ENCODE measurements around the gene SPACA5B. TPM values are rescaled to one million over a fixed set of nuclear protein-coding genes. Genes with fewer than 3 reads are reported as not detected.
"Not testable (repeated sequence)": the region's sequence is repeated elsewhere in the genome, so short reads cannot be mapped to it uniquely, and the experiment has no call there.

SPACA5B gene
- total and polyA plus RNA-seq, 2 experiments from 2014 or later = not detected

GRCh38 chrX:48107717-48108116, 22.7 kb upstream of the SPACA5B start:
- no peak overlapping the region for H3K27ac ChIP-seq
- H3K9me3 ChIP-seq (ENCODE audit: low read depth) = no peaks in the 10 kb centered on the region
- no peak for TF ChIP-seq EZH2 (IDR thresholded peaks at IDR 0.05; ENCODE audit: borderline replicate concordance)
- no peak for TF ChIP-seq EZH2phosphoT487 (IDR thresholded peaks at IDR 0.05; ENCODE audit: low read depth, severe bottlenecking, unreplicated experiment)
- DNase-seq (ENCODE audit: low spot score) = no peak
- H3K4me2 ChIP-seq = no peak overlapping the region
- no peak overlapping the region for H3K4me3 ChIP-seq
- no peaks in the 10 kb centered on the region for H3K9me2 ChIP-seq (replicated peaks; ENCODE audit: insufficient read depth)
- H4K20me1 ChIP-seq (ENCODE audit: insufficient read depth, poor library complexity, severe bottlenecking) = no peaks in the 10 kb centered on the region
- no peaks in the 10 kb centered on the region for H3K79me2 ChIP-seq
- H3K4me1 ChIP-seq (ENCODE audit: insufficient read depth) = no peaks in the 10 kb centered on the region
- H2AFZ ChIP-seq = no peak overlapping the region
- H3K27me3 ChIP-seq = no peaks in the 10 kb centered on the region
- H3K36me3 ChIP-seq (replicated peaks; ENCODE audit: insufficient read depth, low read depth) = no peaks in the 10 kb centered on the region
- 67% methylated on average over 6 of the region's 6 CpGs for WGBS (ENCODE audit: low lambda C conversion rate, missing lambda C conversion rate)

DNA sequence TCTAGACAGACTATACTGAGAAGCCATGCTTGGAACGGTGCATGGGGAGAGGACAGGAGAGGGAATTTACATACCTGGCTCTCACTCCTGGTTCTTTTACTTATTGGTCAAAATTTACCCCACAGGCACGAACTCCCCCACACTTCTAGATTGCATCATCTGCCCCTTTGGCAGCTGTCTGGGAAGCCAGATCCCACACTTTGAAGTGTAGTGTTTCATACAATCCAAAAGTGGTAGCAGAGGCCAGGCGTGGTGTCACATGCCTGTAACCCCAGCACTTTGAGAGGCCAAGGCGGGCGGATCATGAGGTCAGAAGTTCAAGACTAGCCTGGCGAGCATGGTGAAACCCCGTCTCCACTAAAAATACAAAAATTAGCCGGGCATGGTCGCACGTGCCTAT, 5.1 kb upstream of the SPACA5B start:
- not testable (repeated sequence) for DNase-seq (ENCODE audit: low spot score)

GRCh38 chrX:48132308-48132844, 1.9 kb downstream of the SPACA5B start:
- no CpG with 5 or more reads among the region's 2 CpGs for WGBS (ENCODE audit: low lambda C conversion rate, missing lambda C conversion rate)
- H3K27me3 ChIP-seq; H3K36me3 ChIP-seq (replicated peaks; ENCODE audit: insufficient read depth, low read depth); H3K4me2 ChIP-seq; H4K20me1 ChIP-seq (ENCODE audit: insufficient read depth, poor library complexity, severe bottlenecking); H3K9me2 ChIP-seq (replicated peaks; ENCODE audit: insufficient read depth); H3K4me1 ChIP-seq (ENCODE audit: insufficient read depth); H2AFZ ChIP-seq; H3K27ac ChIP-seq; H3K4me3 ChIP-seq; DNase-seq (ENCODE audit: low spot score); H3K9me3 ChIP-seq (ENCODE audit: low read depth); H3K79me2 ChIP-seq: not testable (repeated sequence)

More for the DNA sequence above, 5.1 kb upstream of the SPACA5B start:
- H3K9me2 ChIP-seq (replicated peaks; ENCODE audit: insufficient read depth); H2AFZ ChIP-seq; H3K4me3 ChIP-seq; H3K4me2 ChIP-seq; H3K36me3 ChIP-seq (replicated peaks; ENCODE audit: insufficient read depth, low read depth); H4K20me1 ChIP-seq (ENCODE audit: insufficient read depth, poor library complexity, severe bottlenecking); H3K27ac ChIP-seq; H3K79me2 ChIP-seq; H3K9me3 ChIP-seq (ENCODE audit: low read depth); H3K27me3 ChIP-seq; H3K4me1 ChIP-seq (ENCODE audit: insufficient read depth): not testable (repeated sequence)
- WGBS (ENCODE audit: low lambda C conversion rate, missing lambda C conversion rate) = 79% methylated on average over 10 of the region's 10 CpGs

- WGBS (ENCODE audit: low lambda C conversion rate, missing lambda C conversion rate) = no CpG with 5 or more reads among the region's 33 CpGs
- not testable (repeated sequence) for H3K9me2 ChIP-seq (replicated peaks; ENCODE audit: insufficient read depth); H3K4me3 ChIP-seq; H3K4me1 ChIP-seq (ENCODE audit: insufficient read depth); H3K36me3 ChIP-seq (replicated peaks; ENCODE audit: insufficient read depth, low read depth); H3K9me3 ChIP-seq (ENCODE audit: low read depth); H3K27ac ChIP-seq; DNase-seq (ENCODE audit: low spot score); H3K4me2 ChIP-seq; H3K27me3 ChIP-seq; H3K79me2 ChIP-seq; H4K20me1 ChIP-seq (ENCODE audit: insufficient read depth, poor library complexity, severe bottlenecking); H2AFZ ChIP-seq
Observed at GRCh38 chrX:48139076-48139475, 8.7 kb downstream of the SPACA5B start.

DNA sequence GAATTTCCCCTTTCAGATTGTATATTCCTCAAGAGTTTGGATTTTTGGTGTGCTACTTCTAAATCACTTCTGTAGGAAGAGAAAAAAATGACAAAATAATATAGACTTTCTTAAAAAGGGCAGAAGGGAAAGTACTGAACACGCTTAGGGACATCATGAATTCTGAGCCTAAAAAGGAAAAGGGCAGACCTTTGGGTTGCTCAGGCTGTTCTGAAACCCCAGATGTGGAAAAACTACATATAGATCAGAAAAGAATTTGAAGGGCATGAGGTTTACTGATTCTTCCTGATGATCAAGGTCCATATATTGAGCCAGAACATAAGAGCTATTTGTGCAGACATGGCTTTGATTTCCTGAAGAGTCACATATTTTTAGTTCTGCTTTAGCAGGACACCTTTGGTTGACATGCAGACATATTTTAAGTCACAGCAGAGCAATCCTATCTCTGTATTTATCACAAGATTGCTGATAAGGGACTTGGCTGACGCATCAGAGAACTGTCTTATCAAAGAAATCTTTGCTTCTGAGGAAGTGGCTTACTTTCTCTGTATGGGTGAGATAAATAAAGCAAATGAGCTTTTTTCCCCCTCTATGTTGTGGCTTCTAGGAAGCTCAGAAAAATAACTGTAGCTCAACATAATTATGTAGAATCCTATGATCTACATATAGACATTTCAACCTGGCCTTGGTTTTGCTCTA, 11.5 kb downstream of the SPACA5B start:
- H3K4me3 ChIP-seq; H3K4me1 ChIP-seq (ENCODE audit: insufficient read depth); H3K79me2 ChIP-seq; H3K9me3 ChIP-seq (ENCODE audit: low read depth); DNase-seq (ENCODE audit: low spot score); H3K27me3 ChIP-seq; H4K20me1 ChIP-seq (ENCODE audit: insufficient read depth, poor library complexity, severe bottlenecking); H2AFZ ChIP-seq; H3K9me2 ChIP-seq (replicated peaks; ENCODE audit: insufficient read depth); H3K4me2 ChIP-seq; H3K36me3 ChIP-seq (replicated peaks; ENCODE audit: insufficient read depth, low read depth); H3K27ac ChIP-seq: not testable (repeated sequence)
- WGBS (ENCODE audit: low lambda C conversion rate, missing lambda C conversion rate) = 50% methylated on average over 1 of the region's 2 CpGs

DNA sequence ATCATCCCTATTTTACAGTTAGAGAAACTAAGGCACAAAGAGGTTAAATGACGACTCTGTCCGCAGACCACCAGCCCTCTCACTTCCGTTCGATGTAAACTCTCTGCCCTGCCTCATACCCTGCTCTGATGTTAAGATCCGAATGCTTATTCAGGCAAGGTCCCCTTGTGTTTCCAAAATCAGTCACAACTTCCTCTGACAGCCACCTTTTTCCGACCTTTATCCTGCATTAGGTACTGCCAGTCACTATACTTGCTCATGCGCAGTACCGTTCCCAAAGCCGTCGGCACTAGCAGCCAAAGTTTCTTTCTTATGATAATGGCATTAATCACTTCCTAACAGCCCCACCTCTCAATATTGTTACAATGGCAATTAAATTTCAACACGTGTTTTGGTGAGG, 12.3 kb downstream of the SPACA5B start:
- not testable (repeated sequence) for H3K27ac ChIP-seq; H4K20me1 ChIP-seq (ENCODE audit: insufficient read depth, poor library complexity, severe bottlenecking); H3K27me3 ChIP-seq; H3K9me2 ChIP-seq (replicated peaks; ENCODE audit: insufficient read depth); H3K79me2 ChIP-seq; H3K36me3 ChIP-seq (replicated peaks; ENCODE audit: insufficient read depth, low read depth); H3K4me3 ChIP-seq; H2AFZ ChIP-seq; DNase-seq (ENCODE audit: low spot score); H3K4me1 ChIP-seq (ENCODE audit: insufficient read depth); H3K4me2 ChIP-seq; H3K9me3 ChIP-seq (ENCODE audit: low read depth)
- WGBS (ENCODE audit: low lambda C conversion rate, missing lambda C conversion rate) = 73% methylated on average over 11 of the region's 11 CpGs

Data from hepatocyte (in vitro differentiated cells).